Mesendoderm (in vitro differentiated cells): Measurements from ENCODE around the gene CLCNKB.
"Not testable (repeated sequence)": the region's sequence is repeated elsewhere in the genome, so short reads cannot be mapped to it uniquely, and the experiment has no call there.

Experiments
- DNase-seq: peaks from one replicate; pipeline ENCODE4 v3.0.0; 2013
- H2AK5ac ChIP-seq: 2 replicates; pipeline ENCODE4 v1.6.1; 2013; ENCODE audit warnings: low read length, inconsistent platforms
- H2BK120ac ChIP-seq: 2 replicates; pipeline ENCODE4 v1.6.1; 2013; ENCODE audit warnings: low read depth, mild to moderate bottlenecking, low read length, moderate library complexity, mixed read lengths
- H2BK15ac ChIP-seq: replicated peaks from 2 replicates; pipeline ENCODE4 v1.6.1; 2013; ENCODE audit warnings: low read depth, mild to moderate bottlenecking, moderate library complexity
- H2BK5ac ChIP-seq: 2 replicates; pipeline ENCODE4 v1.6.1; 2013; ENCODE audit warnings: low read length, inconsistent platforms
- H3K18ac ChIP-seq: 2 replicates; pipeline ENCODE4 v1.6.1; 2013; ENCODE audit warnings: mild to moderate bottlenecking, low read length, mixed read lengths
- H3K23ac ChIP-seq: one replicate; pipeline ENCODE4 v1.6.1; 2013; ENCODE audit warnings: low read length
- H3K27ac ChIP-seq: 2 replicates; pipeline ENCODE4 v1.5.1; 2013; ENCODE audit warnings: low read depth, mild to moderate bottlenecking, inconsistent platforms, low read length, moderate library complexity
- H3K27me3 ChIP-seq: 2 replicates; pipeline ENCODE4 v1.6.1; 2013; ENCODE audit warnings: low read length, control low read depth, mild to moderate bottlenecking, inconsistent platforms; ENCODE audit not compliant: insufficient read depth, poor library complexity
- H3K36me3 ChIP-seq: 2 replicates; pipeline ENCODE4 v1.6.1; 2013; ENCODE audit warnings: low read length, inconsistent platforms; ENCODE audit not compliant: control insufficient read depth, insufficient read depth
- H3K4ac ChIP-seq: one replicate; pipeline ENCODE4 v1.6.1; 2013; ENCODE audit warnings: low read depth, mild to moderate bottlenecking, low read length, moderate library complexity
- H3K4me1 ChIP-seq: 2 replicates; pipeline ENCODE4 v1.6.1; 2013; ENCODE audit warnings: low read depth, low read length, inconsistent platforms; ENCODE audit not compliant: control insufficient read depth
- H3K4me2 ChIP-seq: 2 replicates; pipeline ENCODE4 v1.6.1; 2013; ENCODE audit warnings: low read length
- H3K4me3 ChIP-seq: 2 replicates; pipeline ENCODE4 v1.5.1; 2013; ENCODE audit warnings: mild to moderate bottlenecking, low read length
- H3K56ac ChIP-seq: one replicate; pipeline ENCODE4 v1.6.1; 2013; ENCODE audit warnings: low read length
- H3K79me1 ChIP-seq: 2 replicates; pipeline ENCODE4 v1.6.1; 2013; ENCODE audit warnings: low read length, inconsistent platforms
- H3K79me2 ChIP-seq: 2 replicates; pipeline ENCODE4 v1.6.1; 2013; ENCODE audit warnings: mild to moderate bottlenecking, low read length; ENCODE audit not compliant: control insufficient read depth, insufficient read depth
- H3K9ac ChIP-seq: 2 replicates; pipeline ENCODE4 v1.6.1; 2013; ENCODE audit warnings: low read length, inconsistent platforms
- H4K5ac ChIP-seq: one replicate; pipeline ENCODE4 v1.6.1; 2013; ENCODE audit warnings: low read length
- H4K8ac ChIP-seq: one replicate; pipeline ENCODE4 v1.6.1; 2013; ENCODE audit warnings: low read depth, mild to moderate bottlenecking, control low read depth, low read length, moderate library complexity
- WGBS: extraction: QIAGEN DNeasy Blood & Tissue Kit; methylation state at CpG from one replicate; pipeline ENCODE4 v1.1.7; 2013; ENCODE audit warnings: low lambda C conversion rate, missing lambda C conversion rate; ENCODE audit not compliant: insufficient coverage; ENCODE audit errors: extremely low coverage; 5-methylcytosine and 5-hydroxymethylcytosine counted together

Gene CLCNKB

GRCh38 chr1:16061266-16061665 is 17.7 kb downstream of the CLCNKB start:
- no peak overlapping the region for H2BK15ac ChIP-seq
- no peak for DNase-seq
- H2BK5ac ChIP-seq, result no peak overlapping the region
- no peak overlapping the region for H3K4me2 ChIP-seq
- no peaks in the 10 kb centered on the region for H3K27me3 ChIP-seq
- no peaks in the 10 kb centered on the region for H3K79me2 ChIP-seq
- no peak overlapping the region for H3K4me3 ChIP-seq
- no CpG with 5 or more reads among the region's 3 CpGs for WGBS
- no peak overlapping the region for H4K8ac ChIP-seq
- no peak overlapping the region for H3K23ac ChIP-seq
- no peaks in the 10 kb centered on the region for H3K36me3 ChIP-seq
- no peaks in the 10 kb centered on the region for H3K4me1 ChIP-seq
- H3K18ac ChIP-seq, result no peak overlapping the region
- no peak overlapping the region for H3K9ac ChIP-seq
- no peak overlapping the region for H3K4ac ChIP-seq
- no peak overlapping the region for H3K27ac ChIP-seq
- H2BK120ac ChIP-seq, result no peak overlapping the region
- no peaks in the 10 kb centered on the region for H3K79me1 ChIP-seq
- no peak overlapping the region for H3K56ac ChIP-seq
- H4K5ac ChIP-seq, result no peak overlapping the region
- no peak overlapping the region for H2AK5ac ChIP-seq

- H3K79me2 ChIP-seq, H2AK5ac ChIP-seq, H3K27me3 ChIP-seq, H3K4me2 ChIP-seq, H3K18ac ChIP-seq, H2BK120ac ChIP-seq, H4K8ac ChIP-seq, H3K4me3 ChIP-seq, H3K4ac ChIP-seq, DNase-seq, H4K5ac ChIP-seq, H2BK5ac ChIP-seq, H3K56ac ChIP-seq, H3K36me3 ChIP-seq, H3K79me1 ChIP-seq, H3K27ac ChIP-seq, H3K9ac ChIP-seq, H3K4me1 ChIP-seq, H2BK15ac ChIP-seq, H3K23ac ChIP-seq: not testable (repeated sequence)
- WGBS, result no CpG with 5 or more reads among the region's 18 CpGs
Measured at GRCh38 chr1:16061989-16062686, 18.6 kb downstream of the CLCNKB start.

- H3K18ac ChIP-seq, H3K4me1 ChIP-seq, H3K9ac ChIP-seq, H4K8ac ChIP-seq, H3K56ac ChIP-seq, H3K4me3 ChIP-seq, H2BK120ac ChIP-seq, H3K79me2 ChIP-seq, H2BK15ac ChIP-seq, H3K36me3 ChIP-seq, H2AK5ac ChIP-seq, H3K23ac ChIP-seq, DNase-seq, H3K4me2 ChIP-seq, H3K27ac ChIP-seq, H2BK5ac ChIP-seq, H3K27me3 ChIP-seq, H3K4ac ChIP-seq, H4K5ac ChIP-seq, H3K79me1 ChIP-seq: not testable (repeated sequence)
- WGBS, result no CpG with 5 or more reads among the region's 9 CpGs
Measured at GRCh38 chr1:16062687-16063075, 19.1 kb downstream of the CLCNKB start.

DNA sequence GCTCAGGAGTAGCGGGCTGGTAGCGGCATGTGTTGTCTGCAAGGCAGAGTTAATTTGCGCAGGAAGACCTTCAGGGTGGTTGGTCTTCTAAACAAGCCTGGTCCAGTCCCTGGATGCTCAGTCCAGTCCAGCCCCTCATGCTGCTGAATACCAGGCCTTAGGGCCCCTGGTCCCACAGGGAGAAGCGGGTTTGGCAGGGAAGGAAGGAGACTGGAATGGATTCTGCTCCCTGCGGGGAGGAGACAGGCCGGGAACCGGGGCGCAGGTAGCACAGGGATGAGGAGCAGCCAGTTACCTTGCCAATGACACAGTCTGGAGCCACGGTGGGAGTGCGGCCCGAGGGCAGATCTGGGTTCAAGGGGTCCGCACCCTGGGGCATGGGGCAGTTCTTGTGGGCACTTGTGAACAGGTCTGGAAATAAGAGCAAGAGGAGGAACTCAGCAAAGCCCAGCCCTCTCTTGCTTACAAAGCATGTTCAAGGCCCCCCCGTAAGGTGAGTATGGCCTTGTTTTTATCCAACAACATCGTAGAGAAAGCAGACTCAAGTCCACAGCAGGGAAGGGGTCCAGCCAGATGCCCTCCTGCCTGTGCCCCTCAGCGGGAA is 19.7 kb downstream of the CLCNKB start:
- Histone ChIP-seq H3K4me3 (no peak overlapping the region), H2BK5ac (no peak overlapping the region), H2AK5ac (no peak overlapping the region), H3K79me2 (no peaks in the 10 kb centered on the region), H3K4ac (no peak overlapping the region), H3K4me1 (no peaks in the 10 kb centered on the region), H3K56ac (no peak overlapping the region), H3K9ac (no peak overlapping the region), H3K23ac (no peak overlapping the region), H4K5ac (no peak overlapping the region), H3K79me1 (no peaks in the 10 kb centered on the region), H4K8ac (no peak overlapping the region), H2BK120ac (no peak overlapping the region), H3K36me3 (no peaks in the 10 kb centered on the region), H3K18ac (no peak overlapping the region), H2BK15ac (no peak overlapping the region), H3K27ac (no peak overlapping the region), H3K27me3 (no peaks in the 10 kb centered on the region), H3K4me2 (no peak overlapping the region)
- no peak for DNase-seq
- no CpG with 5 or more reads among the region's 15 CpGs for WGBS

GRCh38 chr1:16063921-16064320 is 20.3 kb downstream of the CLCNKB start:
- no peak for DNase-seq
- no CpG with 5 or more reads among the region's 9 CpGs for WGBS
- Histone ChIP-seq H3K4me2 (no peak overlapping the region), H3K4me3 (no peak overlapping the region), H2BK120ac (no peak overlapping the region), H2AK5ac (no peak overlapping the region), H3K4ac (no peak overlapping the region), H3K56ac (no peak overlapping the region), H3K18ac (no peak overlapping the region), H3K9ac (no peak overlapping the region), H3K36me3 (no peaks in the 10 kb centered on the region), H3K79me2 (no peaks in the 10 kb centered on the region), H3K27ac (no peak overlapping the region), H3K79me1 (no peaks in the 10 kb centered on the region), H4K8ac (no peak overlapping the region), H3K4me1 (no peaks in the 10 kb centered on the region), H2BK5ac (no peak overlapping the region), H3K23ac (no peak overlapping the region), H2BK15ac (no peak overlapping the region), H3K27me3 (no peaks in the 10 kb centered on the region), H4K5ac (no peak overlapping the region)
